HT1080 (cell line): Measurements from ENCODE around the gene HS3ST3B1. TPM values are rescaled to one million over a fixed set of nuclear protein-coding genes. Genes with fewer than 3 reads are reported as not detected.

Source experiments
- DNase-seq: peaks from one replicate; pipeline ENCODE4 v3.0.0-alpha.2; 2015; ENCODE audit warnings: low read depth
- total RNA-seq: library from RNA; depleted of rRNA; stranded (reverse); fragments of >200 nt; shearing (Covaris generic); gene quantifications from 2 replicates; pipeline ENCODE4 v1.2.3, GENCODE V29; 2014

Gene HS3ST3B1
- total RNA-seq, 1 experiment from 2014 or later = 5.7 TPM

GRCh38 chr17:14352136-14352535, 51.3 kb downstream of the HS3ST3B1 start:
- DNase-seq = no peak

GRCh38 chr17:14353861-14354474, 53.1 kb downstream of the HS3ST3B1 start:
- DNase-seq = no peak

GRCh38 chr17:14354807-14355206, 53.9 kb downstream of the HS3ST3B1 start:
- no peak for DNase-seq

- no peak for DNase-seq
These were observed 54.7 kb downstream of the HS3ST3B1 start for GRCh38 chr17:14355556-14355955.

- no peak for DNase-seq
These were observed 58.5 kb downstream of the HS3ST3B1 start for GRCh38 chr17:14359163-14360020.

- no peak for DNase-seq
These were observed 60.0 kb downstream of the HS3ST3B1 start for GRCh38 chr17:14360856-14361255.

GRCh38 chr17:14361470-14361869, 60.6 kb downstream of the HS3ST3B1 start:
- no peak for DNase-seq

GRCh38 chr17:14361945-14362508, 61.1 kb downstream of the HS3ST3B1 start:
- DNase-seq = no peak

- DNase-seq = no peak
These were observed 65.3 kb downstream of the HS3ST3B1 start for GRCh38 chr17:14366199-14366598.

GRCh38 chr17:14372461-14372860, 71.6 kb downstream of the HS3ST3B1 start:
- no peak for DNase-seq

- no peak for DNase-seq
These were observed 72.2 kb downstream of the HS3ST3B1 start for GRCh38 chr17:14372905-14373613.

- DNase-seq = no peak
These were observed 72.9 kb downstream of the HS3ST3B1 start for GRCh38 chr17:14373614-14374259.

GRCh38 chr17:14374268-14374667, 73.4 kb downstream of the HS3ST3B1 start:
- no peak for DNase-seq

GRCh38 chr17:14376666-14377065, 75.8 kb downstream of the HS3ST3B1 start:
- DNase-seq = no peak

GRCh38 chr17:14381606-14382005, 80.7 kb downstream of the HS3ST3B1 start:
- no peak for DNase-seq

GRCh38 chr17:14387036-14387435, 86.2 kb downstream of the HS3ST3B1 start:
- DNase-seq = no peak

GRCh38 chr17:14389681-14390080, 88.8 kb downstream of the HS3ST3B1 start:
- no peak for DNase-seq

GRCh38 chr17:14393723-14394122, 92.8 kb downstream of the HS3ST3B1 start:
- no peak for DNase-seq

- DNase-seq = no peak
These were observed 94.4 kb downstream of the HS3ST3B1 start for GRCh38 chr17:14395255-14395654.

GRCh38 chr17:14396547-14396946, 95.7 kb downstream of the HS3ST3B1 start:
- DNase-seq = peak; percentile 13

- no peak for DNase-seq
These were observed 97.9 kb downstream of the HS3ST3B1 start for GRCh38 chr17:14398766-14399165.
